ENCODE data around the gene CLEC7A.

- TF ChIP-seq, protein P1, sequence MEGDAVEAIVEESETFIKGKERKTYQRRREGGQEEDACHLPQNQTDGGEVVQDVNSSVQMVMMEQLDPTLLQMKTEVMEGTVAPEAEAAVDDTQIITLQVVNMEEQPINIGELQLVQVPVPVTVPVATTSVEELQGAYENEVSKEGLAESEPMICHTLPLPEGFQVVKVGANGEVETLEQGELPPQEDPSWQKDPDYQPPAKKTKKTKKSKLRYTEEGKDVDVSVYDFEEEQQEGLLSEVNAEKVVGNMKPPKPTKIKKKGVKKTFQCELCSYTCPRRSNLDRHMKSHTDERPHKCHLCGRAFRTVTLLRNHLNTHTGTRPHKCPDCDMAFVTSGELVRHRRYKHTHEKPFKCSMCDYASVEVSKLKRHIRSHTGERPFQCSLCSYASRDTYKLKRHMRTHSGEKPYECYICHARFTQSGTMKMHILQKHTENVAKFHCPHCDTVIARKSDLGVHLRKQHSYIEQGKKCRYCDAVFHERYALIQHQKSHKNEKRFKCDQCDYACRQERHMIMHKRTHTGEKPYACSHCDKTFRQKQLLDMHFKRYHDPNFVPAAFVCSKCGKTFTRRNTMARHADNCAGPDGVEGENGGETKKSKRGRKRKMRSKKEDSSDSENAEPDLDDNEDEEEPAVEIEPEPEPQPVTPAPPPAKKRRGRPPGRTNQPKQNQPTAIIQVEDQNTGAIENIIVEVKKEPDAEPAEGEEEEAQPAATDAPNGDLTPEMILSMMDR (IDR thresholded peaks at IDR 0.05): no peak
- no peak for TF ChIP-seq POLR2A (IDR thresholded peaks at IDR 0.05)
Observed at GRCh38 chr12:10101648-10102220, 28.3 kb downstream of the CLEC7A start.
